Measurements from ENCODE around the gene ABCA4. TPM values are rescaled to one million over a fixed set of nuclear protein-coding genes. Genes with fewer than 3 reads are reported as not detected.

The ABCA4 gene
- total and polyA plus RNA-seq, 8 donors, result 0.08 to 1.2 (median 0.37) TPM; not detected in 5

- Histone ChIP-seq H3K36me3 (no peaks in the 10 kb centered on the region), H3K4me3 (no peak overlapping the region), H3K27ac (no peak overlapping the region), H3K9me3 (no peaks in the 10 kb centered on the region), H3K4me1 (peaks cover 0 to 5% (median 0%) of the 10 kb centered on the region in 4 donors), H3K27me3 (no peaks in the 10 kb centered on the region)
- intact Hi-C loops (cut with DNase I; ENCODE audit: low total_unique reads), result no loop called here
- TF ChIP-seq POLR2A (IDR thresholded peaks at IDR 0.05) (no peak), CTCF (IDR thresholded peaks at IDR 0.05) (no peak), EP300 (IDR thresholded peaks at IDR 0.05) (no peak), POLR2AphosphoS5 (IDR thresholded peaks at IDR 0.05) (no peak)
- DNase-seq, result no peak
- WGBS, 5 donors, result 69 to 79% (median 78%) methylated on average over 2 of the region's 2 CpGs
Observed at GRCh38 chr1:94142583-94142982, 21.6 kb upstream of the ABCA4 start.

- no peak overlapping the region for H3K27ac ChIP-seq
- H3K9me3 ChIP-seq, result no peaks in the 10 kb centered on the region
- no peaks in the 10 kb centered on the region for H3K36me3 ChIP-seq
- H3K27me3 ChIP-seq, result no peaks in the 10 kb centered on the region
- intact Hi-C loops (cut with DNase I; ENCODE audit: low total_unique reads), result no loop called here
- TF ChIP-seq CTCF (IDR thresholded peaks at IDR 0.05) (no peak), EP300 (IDR thresholded peaks at IDR 0.05) (no peak), POLR2AphosphoS5 (IDR thresholded peaks at IDR 0.05) (no peak), POLR2A (IDR thresholded peaks at IDR 0.05) (no peak)
- peaks cover 0 to 5% (median 0%) of the 10 kb centered on the region in 4 donors for H3K4me1 ChIP-seq
- no peak overlapping the region for H3K4me3 ChIP-seq
- DNase-seq, result no peak
- whole genome bisulfite sequencing, 5 donors, result 52 to 74% (median 64%) methylated on average over 1 of the region's 1 CpG
Observed at GRCh38 chr1:94142022-94142421, 21.1 kb upstream of the ABCA4 start.

GRCh38 chr1:94132111-94132510 is 11.2 kb upstream of the ABCA4 start:
- Histone ChIP-seq H3K27ac (no peak overlapping the region), H3K4me3 (no peak overlapping the region), H3K36me3 (no peaks in the 10 kb centered on the region), H3K4me1 (no peaks in the 10 kb centered on the region), H3K9me3 (peaks cover 0 to 11% (median 6%) of the 10 kb centered on the region in 4 donors), H3K27me3 (no peaks in the 10 kb centered on the region)
- DNase-seq, result no peak
- intact Hi-C loops (cut with DNase I; ENCODE audit: low total_unique reads), result no loop called here
- WGBS, 5 donors, result 89 to 93% (median 91%) methylated on average over 5 of the region's 5 CpGs
- TF ChIP-seq EP300 (IDR thresholded peaks at IDR 0.05) (no peak), POLR2AphosphoS5 (IDR thresholded peaks at IDR 0.05) (no peak), POLR2A (IDR thresholded peaks at IDR 0.05) (no peak), CTCF (IDR thresholded peaks at IDR 0.05) (no peak)

- DNase-seq, result no peak
- Histone ChIP-seq H3K27me3 (no peaks in the 10 kb centered on the region), H3K4me3 (no peak overlapping the region), H3K36me3 (no peaks in the 10 kb centered on the region), H3K4me1 (no peaks in the 10 kb centered on the region), H3K9me3 (peaks cover 0 to 11% (median 6%) of the 10 kb centered on the region in 4 donors), H3K27ac (no peak overlapping the region)
- TF ChIP-seq POLR2A (IDR thresholded peaks at IDR 0.05), result no peak
- no peak for TF ChIP-seq CTCF (IDR thresholded peaks at IDR 0.05)
- TF ChIP-seq POLR2AphosphoS5 (IDR thresholded peaks at IDR 0.05), result no peak
- TF ChIP-seq EP300 (IDR thresholded peaks at IDR 0.05), result no peak
- 60 to 67% (median 63%) methylated on average over 8 of the region's 8 CpGs for WGBS, 5 donors
- intact Hi-C loops (cut with DNase I; ENCODE audit: low total_unique reads), result no loop called here
Observed at GRCh38 chr1:94130851-94131595, 10.1 kb upstream of the ABCA4 start.

Measured in stomach (tissue), 9 donors.